SK-N-MC (cell line): ENCODE data around the gene ARIH1.
"Not testable (repeated sequence)": the region's sequence is repeated elsewhere in the genome, so short reads cannot be mapped to it uniquely, and the experiment has no call there.

Source experiments
- EZH2 ChIP-seq: fragments of 200-600 bp; sonication (generic); IDR thresholded peaks from one replicate; pipeline ENCODE4 v1.6.1; 2017; ENCODE audit warnings: antibody characterized with exemption
- POLR2AphosphoS5 ChIP-seq: IDR thresholded peaks from 2 replicates; pipeline ENCODE4 v1.6.1; 2012; ENCODE audit warnings: mild to moderate bottlenecking, low read depth, low read length, borderline replicate concordance

- TF ChIP-seq EZH2, POLR2AphosphoS5: not testable (repeated sequence)
Measured at GRCh38 chr15:72442848-72443247, 31.3 kb upstream of the ARIH1 start.
